OCI-LY7 (cell line): ENCODE measurements around the gene NFATC2. TPM values are rescaled to one million over a fixed set of nuclear protein-coding genes. Genes with fewer than 3 reads are reported as not detected.

ENCODE experiments used
- BruUV-seq: library from RNA; stranded (reverse); fragments of 400-500 nt; replicated peaks from 2 replicates; lab custom pipeline; 2021; lab: Mats Ljungman, UMichigan
- CTCF ChIA-PET: fragments of 300-600 bp; sonication (Branson Sonifier 250); formaldehyde crosslinking; loops from one replicate; lab custom pipeline; 2022; ENCODE audit warnings: antibody characterized with exemption; ENCODE audit not compliant: unreplicated experiment; lab: Charles Lee
- POLR2A ChIA-PET: fragments of 300-600 bp; sonication (Branson Sonifier 250); formaldehyde crosslinking; loops from one replicate; lab custom pipeline; 2022; ENCODE audit warnings: antibody characterized with exemption; lab: Charles Lee
- DNase-seq: peaks from one replicate; pipeline ENCODE4 v3.0.0-alpha.2; 2015; ENCODE audit warnings: low spot score
- H2AFZ ChIP-seq: fragments of 200-600 bp; sonication (generic), shearing (Covaris generic); 2 replicates; pipeline ENCODE4 v1.6.1; 2014; ENCODE audit warnings: mild to moderate bottlenecking, antibody characterized with exemption, low read length, moderate library complexity
- H3K27ac ChIP-seq: fragments of 200-600 bp; sonication (generic); 2 replicates; pipeline ENCODE4 v1.5.1; 2014; ENCODE audit warnings: mixed run types, low read depth, mild to moderate bottlenecking, moderate library complexity, low read length, inconsistent platforms; ENCODE audit not compliant: poor library complexity, severe bottlenecking
- H3K36me3 ChIP-seq: fragments of 200-600 bp; sonication (generic); 2 replicates; pipeline ENCODE4 v1.6.1; 2014; ENCODE audit warnings: mild to moderate bottlenecking, antibody characterized with exemption, low read length, moderate library complexity, mixed read lengths; ENCODE audit not compliant: insufficient read depth
- H3K4me1 ChIP-seq: fragments of 200-600 bp; sonication (generic); 2 replicates; pipeline ENCODE4 v1.5.1; 2014; ENCODE audit warnings: mild to moderate bottlenecking, low read length; ENCODE audit not compliant: insufficient read depth, poor library complexity, severe bottlenecking
- H3K4me2 ChIP-seq: fragments of 200-600 bp; sonication (generic); 2 replicates; pipeline ENCODE4 v1.6.1; 2014; ENCODE audit warnings: mild to moderate bottlenecking, low read length
- H3K4me3 ChIP-seq: fragments of 200-600 bp; sonication (generic); 2 replicates; pipeline ENCODE4 v1.5.1; 2014; ENCODE audit warnings: mild to moderate bottlenecking, low read depth, low read length; ENCODE audit not compliant: poor library complexity, severe bottlenecking
- H3K79me2 ChIP-seq: fragments of 200-600 bp; sonication (generic); 2 replicates; pipeline ENCODE4 v1.6.1; 2016; ENCODE audit warnings: low read depth, mild to moderate bottlenecking, low read length, moderate library complexity, mixed read lengths; ENCODE audit not compliant: insufficient read depth
- H3K9me2 ChIP-seq: fragments of 200-600 bp; sonication (generic); 2 replicates; pipeline ENCODE4 v1.6.1; 2016; ENCODE audit warnings: mild to moderate bottlenecking, low read length, mixed read lengths; ENCODE audit not compliant: insufficient read depth
- H3K9me3 ChIP-seq: fragments of 200-600 bp; sonication (generic); 2 replicates; pipeline ENCODE4 v1.6.1; 2014; ENCODE audit warnings: mild to moderate bottlenecking, mixed run types, low read length, mixed read lengths
- H4K20me1 ChIP-seq: fragments of 200-600 bp; sonication (generic); 2 replicates; pipeline ENCODE4 v1.6.1; 2014; ENCODE audit warnings: mild to moderate bottlenecking, antibody characterized with exemption, low read length, moderate library complexity, mixed read lengths; ENCODE audit not compliant: insufficient read depth
- EZH2phosphoT487 ChIP-seq: fragments of 200-600 bp; sonication (generic); IDR thresholded peaks from 2 replicates; pipeline ENCODE4 v1.6.1; 2018; ENCODE audit warnings: low read depth, borderline replicate concordance, mild to moderate bottlenecking, mixed run types, antibody characterized with exemption, low read length, moderate library complexity, mixed read lengths
- intact Hi-C: fragments of 100-400 bp; cut with micrococcal nuclease; formaldehyde crosslinking; loops from one replicate; pipeline ENCODE4 v1.10.0; 2022; ENCODE audit not compliant: unreplicated experiment
- total RNA-seq, 2 experiments: library from RNA; depleted of rRNA in 1 of 2; stranded (reverse); fragments of >200 nt in 1 of 2; shearing (Covaris generic) in 1 of 2; gene quantifications; 2 replicates each; pipeline ENCODE4 v1.2.3, GENCODE V29; 2014 to 2022
- TF ChIP-seq, protein P1 (sequence below): fragments of 200-600 bp; sonication (generic); conservative IDR thresholded peaks from 2 replicates; pipeline ENCODE4 v1.5.1; 2014; ENCODE audit warnings: mild to moderate bottlenecking, antibody characterized with exemption, low read length, moderate library complexity, mixed read lengths

The NFATC2 gene
- total RNA-seq, 2 experiments from 2014 or later: 12.5 to 43.8 TPM

DNA sequence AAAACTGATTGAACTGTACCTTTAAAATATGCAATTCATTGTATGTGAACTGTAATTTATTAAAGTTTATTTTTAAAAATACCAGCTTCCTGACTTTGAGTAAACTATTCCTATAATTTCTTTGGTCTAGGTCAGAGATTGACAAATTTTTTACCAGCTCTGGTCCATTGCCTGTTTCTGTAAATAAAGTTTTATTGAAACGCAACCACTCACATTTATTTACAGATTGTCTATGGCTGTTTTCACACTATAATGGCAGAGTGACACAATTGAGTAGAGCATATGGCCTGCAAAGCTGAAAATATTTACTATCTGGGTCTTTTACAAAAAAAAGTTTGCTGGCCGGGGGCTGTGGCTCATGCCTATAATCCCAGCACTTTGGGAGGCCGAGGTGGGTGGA lies 33.0 kb upstream of the NFATC2 start:
- POLR2A ChIA-PET: interaction anchor here (0.6 kb wide), 1 partner anchor 21 kb away, joined by 3 read pairs; no protein-coding TSS in a partner anchor

DNA sequence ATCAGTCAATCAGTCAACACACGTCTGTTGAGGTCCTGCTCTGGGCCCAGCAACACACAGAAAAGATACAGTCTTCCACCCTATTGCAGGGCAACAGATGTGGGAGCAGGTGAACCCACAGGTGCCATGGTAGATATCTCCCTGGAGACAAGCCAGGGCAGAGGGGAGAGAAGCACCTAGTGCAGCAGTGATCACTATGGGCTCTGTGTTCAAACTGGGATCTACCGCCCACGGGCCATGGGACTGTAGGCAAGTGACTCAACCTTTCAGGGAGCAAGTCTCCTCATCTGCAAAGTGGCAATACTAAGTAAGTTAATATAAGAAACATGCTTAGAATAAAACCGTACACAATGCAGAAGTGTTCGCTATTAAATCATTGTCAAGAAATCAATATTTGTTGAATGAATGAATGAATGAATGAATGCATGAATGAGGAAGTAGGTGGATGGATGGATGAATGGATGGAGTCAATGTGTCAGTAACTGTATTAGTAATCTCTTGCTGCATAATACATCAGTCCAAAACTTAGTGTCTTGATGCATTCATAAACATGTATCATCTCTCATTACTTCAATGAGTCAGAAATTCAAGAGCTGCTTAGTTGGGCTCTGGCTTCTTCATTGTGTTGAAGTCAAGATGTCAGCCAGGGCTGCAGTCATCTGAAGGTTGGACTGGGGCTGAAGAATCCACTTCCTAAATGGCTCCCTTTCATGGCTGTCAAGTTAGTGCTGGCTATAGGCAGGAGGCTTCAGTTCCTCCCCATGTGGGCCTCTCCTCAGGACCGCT lies 31.9 kb upstream of the NFATC2 start:
- BruUV-seq: no TSS peak
- Histone ChIP-seq H3K79me2 (no peaks in the 10 kb centered on the region), H4K20me1 (no peaks in the 10 kb centered on the region), H3K4me3 (no peak overlapping the region), H3K9me2 (no peaks in the 10 kb centered on the region), H3K4me1 (no peaks in the 10 kb centered on the region), H3K36me3 (no peaks in the 10 kb centered on the region), H3K4me2 (no peak overlapping the region), H2AFZ (no peak overlapping the region), H3K27ac (no peak overlapping the region), H3K9me3 (no peaks in the 10 kb centered on the region)
- ChIA-PET CTCF (no interaction called here), POLR2A (interaction anchor here (0.5 to 0.6 kb wide), 2 partner anchors 11 to 20 kb away, joined by 3 read pairs; no protein-coding TSS in a partner anchor)
- TF ChIP-seq, protein P1, sequence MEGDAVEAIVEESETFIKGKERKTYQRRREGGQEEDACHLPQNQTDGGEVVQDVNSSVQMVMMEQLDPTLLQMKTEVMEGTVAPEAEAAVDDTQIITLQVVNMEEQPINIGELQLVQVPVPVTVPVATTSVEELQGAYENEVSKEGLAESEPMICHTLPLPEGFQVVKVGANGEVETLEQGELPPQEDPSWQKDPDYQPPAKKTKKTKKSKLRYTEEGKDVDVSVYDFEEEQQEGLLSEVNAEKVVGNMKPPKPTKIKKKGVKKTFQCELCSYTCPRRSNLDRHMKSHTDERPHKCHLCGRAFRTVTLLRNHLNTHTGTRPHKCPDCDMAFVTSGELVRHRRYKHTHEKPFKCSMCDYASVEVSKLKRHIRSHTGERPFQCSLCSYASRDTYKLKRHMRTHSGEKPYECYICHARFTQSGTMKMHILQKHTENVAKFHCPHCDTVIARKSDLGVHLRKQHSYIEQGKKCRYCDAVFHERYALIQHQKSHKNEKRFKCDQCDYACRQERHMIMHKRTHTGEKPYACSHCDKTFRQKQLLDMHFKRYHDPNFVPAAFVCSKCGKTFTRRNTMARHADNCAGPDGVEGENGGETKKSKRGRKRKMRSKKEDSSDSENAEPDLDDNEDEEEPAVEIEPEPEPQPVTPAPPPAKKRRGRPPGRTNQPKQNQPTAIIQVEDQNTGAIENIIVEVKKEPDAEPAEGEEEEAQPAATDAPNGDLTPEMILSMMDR: no peak
- TF ChIP-seq EZH2phosphoT487: no peak
- no peak for DNase-seq
- intact Hi-C loops: no loop called here

More for the DNA sequence above, 33.0 kb upstream of the NFATC2 start:
- CTCF ChIA-PET: no interaction called here
- intact Hi-C loops: no loop called here
- H3K36me3 ChIP-seq: no peaks in the 10 kb centered on the region
- H3K4me2 ChIP-seq: no peak overlapping the region
- TF ChIP-seq, protein P1: no peak
- no peak for DNase-seq
- no peak overlapping the region for H3K4me3 ChIP-seq
- H3K79me2 ChIP-seq: no peaks in the 10 kb centered on the region
- H3K27ac ChIP-seq: no peak overlapping the region
- no TSS peak for BruUV-seq
- H3K4me1 ChIP-seq: no peaks in the 10 kb centered on the region
- no peaks in the 10 kb centered on the region for H4K20me1 ChIP-seq
- no peaks in the 10 kb centered on the region for H3K9me3 ChIP-seq
- no peak overlapping the region for H2AFZ ChIP-seq
- H3K9me2 ChIP-seq: no peaks in the 10 kb centered on the region

DNA sequence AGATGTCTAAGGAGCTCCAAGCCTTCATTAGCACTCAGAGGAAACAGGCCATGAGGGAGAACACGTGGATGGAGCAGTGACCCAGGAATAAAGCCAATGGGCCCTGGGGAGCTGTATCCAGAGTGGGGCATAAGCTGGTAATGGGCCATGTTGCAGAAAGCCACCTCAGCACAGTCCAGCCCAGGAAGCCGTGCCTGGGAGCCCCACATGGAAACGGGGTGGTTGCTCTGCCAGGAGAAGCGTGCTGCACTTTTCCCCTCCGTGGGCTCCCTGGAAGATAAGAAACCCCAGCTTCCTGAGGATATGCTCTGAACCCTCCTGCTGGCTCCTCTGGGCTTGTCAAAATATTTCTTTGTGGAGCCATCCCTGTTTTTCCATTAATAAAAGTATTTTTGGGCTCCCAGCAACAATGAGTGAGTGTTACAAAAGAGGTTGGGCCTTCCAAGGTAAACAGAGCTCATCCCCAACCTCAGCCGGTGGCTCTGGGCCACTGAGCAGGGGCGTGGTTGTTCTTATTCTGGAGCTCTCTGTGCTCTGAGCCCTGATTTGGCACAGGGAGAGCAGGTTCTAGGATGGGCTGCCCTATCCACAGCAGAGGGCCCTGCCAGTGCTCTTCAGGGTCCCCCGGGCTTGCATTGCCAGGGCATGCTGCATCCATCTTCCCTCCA lies 31.2 kb upstream of the NFATC2 start:
- H3K4me3 ChIP-seq: no peak overlapping the region

More for the DNA sequence above, 31.2 kb upstream of the NFATC2 start:
- H3K9me2 ChIP-seq: no peaks in the 10 kb centered on the region
- BruUV-seq: no TSS peak
- H3K4me2 ChIP-seq: no peak overlapping the region
- H3K27ac ChIP-seq: no peak overlapping the region
- ChIA-PET CTCF (no interaction called here), POLR2A (interaction anchor here (0.6 to 0.8 kb wide), 4 partner anchors 13 to 1650 kb away, joined by 3 to 4 read pairs (median 4); no protein-coding TSS in a partner anchor)
- no peaks in the 10 kb centered on the region for H3K9me3 ChIP-seq
- no peaks in the 10 kb centered on the region for H3K4me1 ChIP-seq
- no peak for DNase-seq
- intact Hi-C loops: no loop called here
- no peaks in the 10 kb centered on the region for H4K20me1 ChIP-seq
- H3K36me3 ChIP-seq: no peaks in the 10 kb centered on the region
- H2AFZ ChIP-seq: no peak overlapping the region
- no peak for TF ChIP-seq EZH2phosphoT487
- TF ChIP-seq, protein P1: no peak
- H3K79me2 ChIP-seq: no peaks in the 10 kb centered on the region
